Globus pallidus (tissue), 1 donor: Measurements from ENCODE around the gene TRIM63.

ENCODE experiments used
- DNase-seq: peaks from one replicate; pipeline ENCODE4 v3.0.0-alpha.2; 2015; ENCODE audit warnings: low spot score

TRIM63 gene

GRCh38 chr1:26034504-26035202 is 32.8 kb downstream of the TRIM63 start:
- no peak for DNase-seq

GRCh38 chr1:26032656-26033357 is 34.6 kb downstream of the TRIM63 start:
- DNase-seq = no peak

GRCh38 chr1:26031611-26032220 is 35.7 kb downstream of the TRIM63 start:
- no peak for DNase-seq

- DNase-seq = no peak
Observed at GRCh38 chr1:26031196-26031595, 36.2 kb downstream of the TRIM63 start.

- no peak for DNase-seq
Observed at GRCh38 chr1:26029864-26030481, 37.5 kb downstream of the TRIM63 start.

GRCh38 chr1:26029054-26029863 is 38.2 kb downstream of the TRIM63 start:
- DNase-seq = no peak

GRCh38 chr1:26028490-26028980 is 38.9 kb downstream of the TRIM63 start:
- DNase-seq = peak; percentile 14

- no peak for DNase-seq
Observed at GRCh38 chr1:26027716-26028489, 39.5 kb downstream of the TRIM63 start.

GRCh38 chr1:26025517-26025916 is 41.9 kb downstream of the TRIM63 start:
- no peak for DNase-seq

- no peak for DNase-seq
Observed at GRCh38 chr1:26025060-26025459, 42.4 kb downstream of the TRIM63 start.

GRCh38 chr1:26023826-26024225 is 43.6 kb downstream of the TRIM63 start:
- no peak for DNase-seq

- no peak for DNase-seq
Observed at GRCh38 chr1:26023009-26023408, 44.4 kb downstream of the TRIM63 start.

GRCh38 chr1:26022404-26022779 is 45.0 kb downstream of the TRIM63 start:
- no peak for DNase-seq

- DNase-seq = no peak
Observed at GRCh38 chr1:26021647-26022403, 45.6 kb downstream of the TRIM63 start, which contains the start of gene EXTL1. TSS of gene EXTL1 (plus strand) at chr1:26021775. CDS start at chr1:26022647, 872 bp downstream.

GRCh38 chr1:26020941-26021646 is 46.3 kb downstream of the TRIM63 start:
- no peak for DNase-seq

GRCh38 chr1:26020330-26020768 is 47.1 kb downstream of the TRIM63 start:
- no peak for DNase-seq

GRCh38 chr1:26019641-26020315 is 47.7 kb downstream of the TRIM63 start:
- no peak for DNase-seq

GRCh38 chr1:26017606-26018005 is 49.8 kb downstream of the TRIM63 start:
- DNase-seq = no peak
